IPS-NIHi11 (cell line): ENCODE measurements around the gene FXYD5.
A peak's percentile ranks its signal among the peaks of the same experiment; 100 is the strongest.
"Not testable (repeated sequence)": the region's sequence is repeated elsewhere in the genome, so short reads cannot be mapped to it uniquely, and the experiment has no call there.

Source experiments
- DNase-seq: peaks from one replicate; pipeline ENCODE4 v3.0.0; 2012; ENCODE audit warnings: mixed read lengths, low spot score

The FXYD5 gene

DNA sequence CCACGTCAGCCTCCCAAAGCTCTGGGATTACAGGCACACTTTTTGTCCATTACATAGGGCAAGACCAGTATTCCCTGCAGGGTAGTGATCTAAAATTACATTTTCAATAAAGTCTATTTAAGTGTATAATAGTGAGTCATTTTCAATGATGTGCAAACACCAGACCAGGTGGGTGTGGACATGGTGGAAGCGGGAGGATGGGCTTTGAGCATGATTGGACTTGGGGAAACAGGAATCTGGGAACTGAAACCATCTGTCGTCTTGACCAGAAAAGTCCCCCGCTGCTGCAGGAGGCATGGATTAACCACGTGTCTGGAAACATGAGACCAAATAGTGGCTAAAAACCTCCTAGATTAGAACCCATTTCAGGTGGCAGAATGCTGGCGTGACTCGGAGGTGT is 34.0 kb upstream of the FXYD5 start:
- no peak for DNase-seq

DNA sequence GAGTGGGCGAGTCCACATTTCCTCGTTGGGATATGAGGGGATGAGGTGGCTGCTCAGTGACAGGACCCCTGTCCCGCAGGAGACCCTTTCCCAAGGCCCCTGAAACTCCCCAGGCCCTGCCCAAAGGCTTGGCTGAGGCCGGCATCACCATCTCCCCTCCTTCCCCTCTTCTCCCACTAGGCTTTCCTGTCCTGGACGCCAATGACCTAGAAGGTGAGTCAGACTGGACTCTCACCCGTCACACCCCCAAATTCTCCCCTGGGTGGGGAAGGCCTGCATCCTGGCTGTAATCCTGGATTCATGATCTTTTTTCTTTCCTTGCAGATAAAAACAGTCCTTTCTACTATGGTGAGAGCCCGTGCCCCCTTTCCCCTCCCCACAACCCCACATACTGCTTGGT is 33.6 kb upstream of the FXYD5 start:
- no peak for DNase-seq

DNA sequence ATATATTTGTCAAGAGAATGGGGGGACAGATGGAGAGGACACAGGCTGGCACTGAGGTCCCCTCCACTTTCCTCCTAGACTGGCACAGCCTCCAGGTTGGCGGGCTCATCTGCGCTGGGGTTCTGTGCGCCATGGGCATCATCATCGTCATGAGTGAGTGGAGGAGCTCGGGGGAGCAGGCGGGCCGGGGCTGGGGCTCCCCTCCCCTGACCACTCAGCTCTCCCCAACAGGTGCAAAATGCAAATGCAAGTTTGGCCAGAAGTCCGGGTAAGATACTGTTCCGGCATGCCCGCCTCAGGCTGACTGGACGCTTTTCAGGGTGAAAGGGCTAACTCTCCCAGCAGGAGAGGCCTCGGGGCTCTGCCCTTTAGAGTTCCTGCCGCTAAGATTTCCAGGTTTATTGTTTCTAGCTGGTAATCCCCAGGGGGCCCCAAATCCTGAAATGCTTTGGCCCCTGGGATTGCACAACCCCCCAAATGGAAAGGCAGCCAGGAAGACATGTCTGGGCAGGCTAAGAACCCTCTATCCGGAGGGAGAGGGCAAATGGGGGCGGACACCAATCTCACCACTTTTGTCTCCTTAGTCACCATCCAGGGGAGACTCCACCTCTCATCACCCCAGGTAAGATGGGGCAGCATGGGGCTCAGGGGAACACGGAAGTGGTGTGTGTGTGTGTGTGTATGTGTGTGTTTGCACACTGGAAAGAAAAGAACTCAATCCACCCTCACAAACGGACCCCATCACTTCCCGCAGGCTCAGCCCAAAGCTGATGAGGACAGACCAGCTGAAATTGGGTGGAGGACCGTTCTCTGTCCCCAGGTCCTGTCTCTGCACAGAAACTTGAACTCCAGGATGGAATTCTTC is 31.6 kb upstream of the FXYD5 start:
- no peak for DNase-seq

DNA sequence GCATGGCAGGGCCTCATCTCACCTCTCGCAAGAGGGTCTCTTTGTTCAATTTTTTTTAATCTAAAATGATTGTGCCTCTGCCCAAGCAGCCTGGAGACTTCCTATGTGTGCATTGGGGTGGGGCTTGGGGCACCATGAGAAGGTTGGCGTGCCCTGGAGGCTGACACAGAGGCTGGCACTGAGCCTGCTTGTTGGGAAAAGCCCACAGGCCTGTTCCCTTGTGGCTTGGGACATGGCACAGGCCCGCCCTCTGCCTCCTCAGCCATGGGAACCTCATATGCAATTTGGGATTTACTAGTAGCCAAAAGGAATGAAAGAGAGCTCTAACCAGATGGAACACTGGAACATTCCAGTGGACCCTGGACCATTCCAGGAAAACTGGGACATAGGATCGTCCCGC is 31.0 kb upstream of the FXYD5 start:
- DNase-seq, result no peak

DNA sequence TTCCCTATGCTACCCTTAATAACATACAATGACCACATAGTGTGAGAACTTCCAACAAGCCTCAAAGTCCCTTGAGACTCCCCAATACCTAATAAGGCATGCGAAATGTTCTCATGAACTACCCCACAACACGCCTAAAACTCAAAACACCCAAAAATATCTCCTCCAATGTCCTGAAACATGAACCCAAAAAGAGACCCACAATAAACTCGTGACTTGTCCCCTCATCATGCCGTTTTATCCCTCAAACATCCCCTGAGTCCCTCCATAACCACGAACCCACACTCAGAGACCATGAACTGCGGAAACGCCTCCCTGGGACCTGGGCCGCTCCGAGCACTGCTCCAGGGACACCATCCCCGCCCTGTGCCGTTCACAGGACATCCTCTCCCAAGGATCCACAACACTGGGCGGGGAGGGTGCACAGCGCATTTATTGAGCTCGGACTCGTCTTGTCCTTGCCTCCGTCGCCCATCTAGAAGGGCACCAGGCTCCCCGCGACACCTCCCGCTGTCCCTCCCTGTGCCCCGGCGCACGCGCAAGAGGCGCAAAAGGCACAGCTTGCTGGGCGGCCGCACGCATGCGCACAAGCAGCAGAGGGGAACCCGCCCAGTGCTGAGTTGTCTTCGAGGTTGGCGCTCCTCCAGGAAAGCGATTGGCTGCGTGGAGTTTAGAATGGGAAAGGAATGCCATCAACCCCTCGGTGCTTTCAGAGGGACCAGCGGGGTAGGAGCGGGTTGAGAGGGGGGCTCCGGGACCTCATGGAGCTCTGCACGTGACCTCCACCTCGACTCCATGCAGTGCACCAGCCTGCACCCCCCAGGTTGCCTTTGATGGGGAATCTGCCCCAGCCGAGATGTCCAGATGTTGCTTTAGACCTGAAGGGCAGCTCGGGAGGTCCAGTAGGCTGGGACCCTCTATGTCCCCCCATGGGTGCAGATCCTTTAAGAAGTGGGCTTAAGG is 30.2 kb upstream of the FXYD5 start:
- DNase-seq, result peak; percentile 92

DNA sequence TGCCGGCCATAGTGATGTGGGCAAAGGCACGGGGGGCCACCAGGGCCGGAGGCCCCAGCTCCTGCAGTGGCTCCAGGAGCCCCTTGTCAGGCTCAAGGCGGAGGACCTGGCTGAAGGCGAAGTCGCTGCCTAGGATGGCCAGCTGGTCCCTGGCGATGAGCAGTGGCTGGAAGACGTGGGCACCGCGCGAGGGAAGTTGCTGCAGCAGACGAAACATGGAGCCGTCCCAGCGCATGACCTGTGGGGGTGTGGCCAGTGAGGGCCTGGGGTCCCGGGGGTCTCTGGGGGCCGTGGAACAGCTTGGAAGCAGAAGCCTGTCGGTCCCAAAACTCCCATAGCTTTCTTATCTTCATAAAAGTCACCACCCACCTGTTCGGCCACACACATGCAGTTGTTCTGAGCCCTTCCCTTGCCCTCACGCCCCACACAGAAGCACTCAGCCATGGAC is 29.2 kb upstream of the FXYD5 start:
- no peak for DNase-seq

DNA sequence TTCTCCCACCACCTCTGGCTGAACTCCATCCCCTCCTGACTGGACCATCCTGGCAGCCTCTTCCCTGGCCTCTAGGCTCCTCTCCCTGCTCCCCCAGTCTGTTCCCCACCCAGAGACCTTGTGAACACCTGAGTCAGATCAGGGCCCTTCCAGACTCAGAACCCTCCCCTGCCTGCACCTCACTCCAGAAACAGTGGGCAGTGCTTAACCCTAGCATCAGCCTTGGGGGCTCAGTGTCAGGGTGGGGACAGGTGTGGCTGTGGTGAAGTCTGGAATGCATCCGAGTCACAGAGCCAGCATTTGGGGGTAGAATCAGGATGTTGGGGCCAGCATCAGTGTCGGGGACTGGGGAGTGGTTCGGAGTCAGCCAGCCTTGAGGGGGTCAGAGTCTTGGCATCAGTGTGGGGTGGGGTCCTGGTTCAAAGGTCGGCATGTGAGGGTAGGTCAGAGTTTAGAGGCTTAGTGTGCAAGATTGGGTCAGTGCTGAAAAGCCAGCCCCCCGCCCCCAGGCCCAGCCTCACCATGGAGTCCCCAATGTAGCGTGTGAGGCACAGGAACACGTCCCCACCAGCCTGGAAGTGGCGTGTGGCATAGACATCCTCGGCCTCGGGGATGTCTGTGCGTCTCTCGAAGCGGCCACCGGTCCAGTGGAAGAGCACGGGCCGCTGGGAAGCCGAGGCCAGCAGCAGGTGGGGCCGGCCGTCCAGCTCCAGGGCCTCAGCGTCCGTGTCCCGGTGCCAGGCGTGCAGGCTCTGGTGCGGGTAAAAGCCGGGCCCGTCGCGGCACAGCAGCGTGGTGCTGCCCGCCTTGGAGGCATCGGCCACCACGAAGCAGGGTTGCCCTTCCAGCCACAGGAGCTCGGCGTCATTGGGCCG is 28.5 kb upstream of the FXYD5 start:
- DNase-seq, result no peak

DNA sequence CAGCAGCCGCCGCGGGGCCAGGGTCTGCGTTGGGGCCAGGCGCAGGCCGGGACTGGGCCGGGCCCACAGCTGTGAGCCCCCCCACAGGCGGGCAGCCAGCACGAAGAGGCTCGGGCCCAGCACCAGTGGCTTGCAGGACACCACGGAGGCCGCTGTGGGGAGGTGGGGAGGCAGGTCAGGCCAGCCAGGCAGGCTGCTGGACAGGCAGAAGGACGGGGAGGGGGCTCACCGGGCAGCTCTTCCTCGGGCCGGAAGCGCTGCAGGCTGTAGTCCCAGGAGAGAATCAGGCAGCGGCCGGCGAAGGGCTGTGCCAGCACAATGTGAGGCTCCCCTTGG is 27.9 kb upstream of the FXYD5 start:
- DNase-seq, result no peak

DNA sequence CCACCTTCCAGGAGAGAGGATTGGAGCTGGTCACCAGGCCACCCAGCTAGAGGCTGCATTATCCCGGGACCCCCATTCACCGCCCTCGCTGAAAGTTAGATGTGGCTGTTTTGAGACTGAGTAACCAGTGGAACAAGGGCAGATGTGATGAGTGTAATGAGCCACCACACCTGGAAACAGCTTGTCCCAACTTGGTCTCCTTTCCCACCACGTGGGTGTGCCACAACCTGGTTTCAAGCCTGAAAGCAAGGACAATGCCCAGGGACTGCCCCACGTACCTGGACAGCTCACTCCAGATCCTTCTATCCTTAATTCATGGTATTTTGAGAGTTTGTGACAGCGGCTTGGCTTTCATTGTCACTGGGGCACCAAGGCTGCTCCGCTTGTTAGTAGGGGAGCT is 26.7 kb upstream of the FXYD5 start:
- no peak for DNase-seq

DNA sequence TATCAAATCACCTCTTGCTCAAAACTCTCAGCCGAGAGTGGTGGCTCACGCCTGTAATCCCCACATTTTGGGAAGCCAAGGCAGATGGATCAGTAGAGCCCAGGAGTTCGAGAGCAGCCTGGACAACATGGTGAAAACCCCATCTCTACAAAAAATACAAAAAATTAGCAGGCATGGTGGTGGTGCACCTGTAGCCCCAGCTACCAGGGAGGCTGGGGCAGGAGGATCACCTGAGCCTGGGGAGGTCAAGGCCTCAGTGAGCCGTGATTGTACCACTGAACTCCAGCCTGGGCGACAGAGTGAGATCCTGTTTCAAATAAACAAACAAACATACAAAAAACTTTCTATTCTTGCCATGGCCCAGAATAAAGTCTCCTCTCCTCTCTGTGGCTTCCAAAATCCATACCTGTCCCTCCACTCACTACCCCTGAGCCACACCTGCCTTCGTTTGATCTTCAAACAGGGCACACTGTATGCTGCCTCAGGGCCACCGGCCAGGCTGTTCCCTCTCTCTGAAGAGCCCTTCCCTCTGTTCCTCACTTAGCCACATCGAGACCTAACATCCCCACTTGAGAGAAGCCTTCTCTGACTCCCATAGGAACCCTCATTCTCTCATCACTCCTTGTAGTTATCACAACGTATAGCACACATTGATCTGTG is 26.0 kb upstream of the FXYD5 start:
- DNase-seq, result no peak

DNA sequence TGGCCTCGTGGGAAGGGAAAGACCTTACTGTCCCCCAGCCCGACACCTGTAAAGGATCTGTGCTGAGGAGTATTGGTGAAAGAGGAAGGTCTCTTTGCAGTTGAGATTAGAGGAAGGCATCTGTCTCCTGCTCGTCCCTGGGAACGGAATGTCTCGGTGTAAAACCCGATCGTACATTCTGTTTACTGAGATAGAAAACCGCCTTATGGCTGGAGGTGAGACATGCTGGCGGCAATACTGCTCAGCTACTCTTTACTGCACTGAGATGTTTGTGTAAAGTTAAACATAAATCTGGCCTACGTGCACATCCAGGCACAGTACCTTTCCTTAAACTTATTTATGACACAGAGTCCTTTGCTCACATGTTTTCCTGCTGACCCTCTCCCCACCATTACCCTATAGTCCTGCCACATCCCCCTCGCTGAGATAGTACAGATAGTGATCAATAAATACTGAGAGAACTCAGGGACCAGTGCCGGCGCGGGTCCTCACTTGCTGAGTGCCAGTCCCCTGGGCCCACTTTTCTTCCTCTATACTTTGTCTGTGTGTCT is 24.7 kb upstream of the FXYD5 start:
- not testable (repeated sequence) for DNase-seq

DNA sequence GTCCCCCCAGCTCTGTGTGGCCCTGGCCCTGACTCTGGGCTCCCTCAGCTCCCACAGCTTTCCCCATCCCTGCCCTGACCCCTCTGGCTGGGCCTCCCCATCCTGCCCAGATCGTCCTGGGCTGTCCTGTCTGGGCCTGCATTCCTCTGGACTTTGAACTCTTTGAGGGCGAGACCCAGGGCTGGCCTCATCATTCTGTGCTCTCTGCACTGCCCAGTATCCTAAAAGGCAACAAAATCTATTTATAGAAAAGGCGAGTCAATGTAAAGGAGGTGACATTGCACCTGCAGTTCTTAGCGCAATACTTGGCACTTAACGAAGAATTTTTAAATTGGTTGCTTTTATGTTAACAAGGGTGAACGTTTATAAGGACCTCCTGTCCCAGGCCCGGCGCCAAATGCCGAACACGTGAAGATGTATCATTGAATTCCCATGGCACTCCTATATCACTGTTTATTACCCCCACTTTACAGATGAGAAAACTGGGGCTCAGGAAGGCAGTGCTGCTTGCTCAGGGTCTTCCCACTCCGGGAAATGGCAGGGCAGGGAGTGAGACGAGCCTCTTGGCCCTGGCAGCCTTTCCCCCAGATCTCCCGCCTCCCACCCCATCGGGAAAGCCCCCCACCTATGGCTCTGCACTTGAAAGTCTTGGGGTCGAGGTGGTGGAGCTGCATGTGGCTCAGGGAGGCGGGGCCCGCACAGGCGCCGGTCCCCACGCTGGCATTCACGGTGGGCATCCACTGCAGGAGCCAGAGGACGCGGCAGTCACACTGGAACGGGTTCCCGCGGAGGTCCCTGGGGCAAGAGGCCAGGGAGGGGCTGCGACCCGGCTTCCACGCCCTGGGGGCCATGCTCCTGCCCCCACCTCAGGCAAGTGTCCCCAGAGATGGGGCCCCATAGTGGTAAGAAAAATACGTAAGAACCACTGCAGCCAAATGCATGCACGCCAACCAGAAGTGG is 23.5 kb upstream of the FXYD5 start:
- no peak for DNase-seq

DNA sequence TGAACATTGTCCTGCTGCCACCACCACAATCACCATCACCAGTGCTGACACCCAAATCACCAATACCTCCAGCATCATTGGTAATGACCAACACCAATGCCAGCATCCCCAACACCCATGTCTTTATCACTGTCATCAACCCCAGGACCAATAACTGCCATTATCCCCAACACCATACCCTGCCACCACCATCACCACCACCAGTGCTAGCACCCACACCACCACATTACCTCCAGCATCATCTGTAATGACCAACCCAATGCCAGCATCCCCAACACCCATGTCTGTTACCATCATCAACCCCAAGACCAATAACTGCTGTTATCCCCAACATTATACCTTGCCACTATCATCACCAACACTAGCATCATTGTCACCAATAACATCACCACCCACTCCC is 22.3 kb upstream of the FXYD5 start:
- no peak for DNase-seq

DNA sequence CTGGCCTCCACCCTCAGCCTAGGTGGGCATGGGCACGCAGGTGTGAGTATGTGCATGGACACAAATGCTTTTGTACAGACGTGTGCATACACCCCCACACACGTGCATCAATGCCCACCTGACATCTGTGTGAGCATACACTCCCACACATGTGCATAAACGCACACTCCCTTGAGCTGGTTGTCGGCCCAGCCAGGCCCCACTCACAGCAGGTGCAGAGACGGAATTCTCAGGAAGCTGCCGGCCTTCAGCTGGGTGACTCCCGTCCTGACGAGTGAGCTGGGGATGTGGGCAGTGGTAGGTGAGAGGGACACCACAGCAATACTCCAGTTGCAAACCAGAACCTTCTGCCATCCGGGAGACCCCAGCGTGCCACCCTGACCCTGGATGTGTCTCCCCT is 20.7 kb upstream of the FXYD5 start:
- DNase-seq, result no peak

DNA sequence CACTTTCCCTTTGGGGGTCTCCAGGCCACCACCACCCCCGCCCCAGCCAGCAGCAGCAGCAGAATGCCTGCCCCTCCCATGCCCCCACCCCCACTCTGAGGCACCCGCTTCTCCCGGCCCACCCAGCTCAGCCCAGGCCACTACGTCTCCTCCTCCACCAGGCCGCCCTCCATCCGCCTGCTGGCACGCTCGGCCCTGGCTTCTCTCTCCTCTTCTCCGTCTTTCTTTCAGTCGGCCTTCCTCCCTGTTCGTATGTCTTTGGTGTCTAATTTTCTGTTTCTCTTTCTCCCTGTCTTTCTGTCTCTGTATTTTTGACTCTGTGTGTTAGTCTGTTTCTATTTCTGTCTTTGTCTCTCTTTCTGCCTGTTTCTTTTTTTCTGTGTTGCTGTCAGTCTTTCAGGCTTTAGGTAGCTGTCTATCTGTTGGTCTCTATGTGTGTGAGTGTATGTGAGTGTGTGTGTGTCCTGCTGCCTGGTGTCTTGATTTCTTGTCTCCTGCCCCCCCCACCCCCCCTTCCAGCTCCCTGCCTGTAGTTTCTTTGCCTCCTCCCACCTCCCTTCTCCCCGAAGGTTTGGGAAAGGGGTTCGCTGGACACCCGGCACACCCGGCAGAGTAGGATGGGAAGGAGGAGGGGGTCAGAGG is 19.8 kb upstream of the FXYD5 start, which contains the start of gene LGI4:
TSS of gene LGI4 (minus strand) at position 459 of the 642 bp plus-strand sequence. CDS start at position 80, 379 bp downstream.
- DNase-seq, result peak; percentile 59

DNA sequence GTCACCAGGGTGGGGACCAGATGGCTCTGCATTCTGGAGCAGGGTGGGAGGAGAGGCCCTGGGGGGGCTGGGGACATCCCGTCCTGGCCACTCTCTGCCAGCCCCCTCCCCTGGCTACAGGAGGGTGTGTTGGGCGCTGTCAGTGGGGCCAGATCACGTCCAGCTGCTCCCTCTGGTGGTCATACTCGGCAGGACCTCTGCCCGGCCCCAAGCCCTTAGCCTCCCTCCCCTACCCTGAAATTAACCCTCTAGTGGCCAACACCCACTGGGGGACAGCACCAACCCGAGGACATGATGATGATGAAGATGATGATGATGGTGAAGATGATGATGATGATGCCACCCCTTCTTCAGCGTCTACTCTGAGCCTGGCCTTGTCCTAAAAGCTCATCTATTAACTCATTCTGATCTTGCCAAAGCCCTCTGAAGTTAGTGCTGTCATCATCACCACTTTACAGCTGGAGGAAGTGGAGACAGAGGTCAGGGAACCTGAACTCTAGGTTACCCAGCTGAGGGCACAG is 19.1 kb upstream of the FXYD5 start:
- DNase-seq, result peak; percentile 96

DNA sequence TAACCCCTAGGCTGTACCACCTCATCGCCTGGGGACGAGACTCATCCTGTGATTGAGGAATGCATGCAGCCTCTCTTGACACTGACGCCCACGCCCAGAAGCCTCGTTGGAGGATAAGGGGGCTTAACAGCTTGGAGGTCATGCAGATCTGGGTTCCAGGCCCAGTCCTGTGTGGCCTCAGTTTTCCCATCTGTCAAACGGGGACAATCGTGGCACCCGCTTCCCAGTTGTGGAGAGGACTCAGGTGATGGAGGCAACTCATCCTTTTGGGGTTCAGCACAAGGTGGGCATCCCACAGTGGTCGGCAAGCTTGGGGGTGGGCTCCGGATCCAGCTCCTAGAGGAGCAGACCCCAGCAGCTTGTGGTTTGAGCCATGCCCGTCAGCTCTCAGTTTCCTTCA is 18.3 kb upstream of the FXYD5 start:
- DNase-seq, result no peak

DNA sequence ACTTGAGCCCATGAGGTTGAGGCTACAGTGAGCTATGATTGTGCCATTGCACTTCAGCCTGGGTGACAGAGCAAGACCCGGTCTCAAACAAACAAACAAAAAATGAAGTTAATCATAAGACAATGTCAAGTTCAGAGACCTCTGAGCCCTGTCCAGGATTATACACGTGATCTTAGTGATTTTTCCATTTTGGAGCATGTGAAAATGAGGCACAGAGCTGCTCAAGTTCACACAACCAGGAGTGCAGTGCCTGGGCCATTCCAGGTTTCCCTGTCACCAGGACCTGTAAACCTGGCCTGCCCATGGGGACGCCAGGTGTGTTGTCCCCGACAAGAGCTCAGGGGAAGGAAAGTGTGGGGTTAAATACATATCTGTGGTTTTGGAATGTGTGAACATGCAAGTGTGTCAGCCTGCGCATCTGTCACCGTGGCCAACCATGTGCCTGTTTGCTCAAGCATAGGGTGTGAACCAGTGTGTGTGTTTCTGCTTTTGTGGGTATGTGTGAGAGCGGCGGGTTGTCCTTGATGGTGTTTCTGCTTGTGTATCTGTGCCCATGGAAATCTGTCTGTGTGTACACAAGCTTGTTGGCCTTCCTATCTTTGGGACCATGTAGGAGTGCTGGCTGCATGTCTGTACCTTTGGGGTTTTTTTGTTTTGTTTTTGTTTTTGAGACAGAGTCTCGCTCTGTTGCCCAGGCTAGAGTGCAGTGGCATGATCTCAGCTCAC is 17.4 kb upstream of the FXYD5 start:
- no peak for DNase-seq
